Naive thymus-derived CD8-positive, alpha-beta T cell (primary cell): ENCODE results near the gene OR10A6. TPM values are rescaled to one million over a fixed set of nuclear protein-coding genes. Genes with fewer than 3 reads are reported as not detected.

ENCODE experiments used
- ATAC-seq, 2 donors: fragments of 150-1000 bp; cut with Tn5 transposase in 1 of 2; sonication (Bioruptor Pico), chemical (Tn5 transposase) in 1 of 2; 1 replicate in 1 of 2; 2 replicates in 1 of 2; pipeline ENCODE4 v1.10.0; 2021; ENCODE audit warnings: mild to moderate bottlenecking in 2 of 2, moderate library complexity in 2 of 2
- POLR2A ChIA-PET: fragments of 350-600 bp; sonication (Branson Sonifier 250); formaldehyde crosslinking; loops from one replicate; lab custom pipeline; 2021; ENCODE audit warnings: antibody characterized with exemption; lab: Charles Lee
- DNase-seq, 10 donors: peaks; one replicate each; pipeline versions ENCODE4 v3.0.0 to v3.0.0-alpha.2; 2020 to 2022
- H3K27ac Mint-ChIP-seq, 10 donors: one replicate each; pipeline ENCODE4 v1.8.0; 2020 to 2022; ENCODE audit warnings: mild to moderate bottlenecking in 10 of 10, mixed read lengths in 10 of 10, moderate library complexity in 4 of 10, inconsistent platforms in 1 of 10
- H3K27me3 Mint-ChIP-seq, 5 donors: one replicate each; pipeline ENCODE4 v1.8.0; 2021 to 2022; ENCODE audit warnings: mixed read lengths in 5 of 5
- H3K36me3 Mint-ChIP-seq, 3 donors: one replicate each; pipeline ENCODE4 v1.8.0; 2020 to 2022; ENCODE audit warnings: mixed read lengths in 3 of 3, mild to moderate bottlenecking in 2 of 3, inconsistent platforms in 1 of 3
- H3K4me1 Mint-ChIP-seq, 4 donors: one replicate each; pipeline ENCODE4 v1.8.0; 2021 to 2022; ENCODE audit warnings: mixed read lengths in 4 of 4
- H3K4me3 Mint-ChIP-seq, 10 donors: one replicate each; pipeline ENCODE4 v1.8.0; 2020 to 2022; ENCODE audit warnings: mild to moderate bottlenecking in 10 of 10, mixed read lengths in 10 of 10, moderate library complexity in 6 of 10, inconsistent platforms in 1 of 10
- H3K9me3 Mint-ChIP-seq, 9 donors: one replicate each; pipeline ENCODE4 v1.8.0; 2020 to 2022; ENCODE audit warnings: mixed read lengths in 9 of 9, mild to moderate bottlenecking in 3 of 9, inconsistent platforms in 1 of 9, moderate library complexity in 1 of 9
- polyA plus RNA-seq, 3 donors: library from polyadenylated mRNA; unstranded; fragments of 300-500 nt; fragmentation: Illumina TruSeq; gene quantifications; one replicate each; pipeline ENCODE4 v1.2.3, GENCODE V29; 2021
- total RNA-seq, 8 experiments: library from RNA in 2 of 8; stranded (reverse) in 2 of 8; gene quantifications; one replicate each; pipeline ENCODE4 v1.2.3 and lab custom pipeline; 2021 to 2026

Gene OR10A6
- total and polyA plus RNA-seq, 5 experiments from 2014 or later, result not detected

DNA sequence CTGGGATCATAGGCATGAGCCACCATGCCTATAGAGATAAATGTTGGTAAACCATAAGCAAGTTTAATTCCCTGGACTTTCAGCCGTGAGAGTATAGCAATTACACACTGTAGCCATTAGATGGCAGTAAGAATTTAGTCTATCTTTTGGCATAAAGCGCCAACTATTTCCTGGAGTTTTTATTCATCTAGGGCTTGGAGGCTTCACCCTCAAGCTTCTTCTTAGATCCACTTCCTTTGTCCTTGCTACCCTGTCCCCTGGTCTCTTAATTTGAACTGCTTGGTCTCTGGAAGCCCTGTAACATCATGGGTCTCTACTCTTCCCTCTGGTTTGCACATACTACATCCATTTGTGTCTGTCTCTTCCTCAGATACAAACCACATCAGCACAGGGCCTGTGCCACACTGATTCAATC, 38.2 kb downstream of the OR10A6 start:
- Mint-ChIP-seq H3K9me3 (peaks cover 0 to 6% (median 0%) of the 10 kb centered on the region in 9 donors), H3K4me3 (no peak overlapping the region), H3K4me1 (peaks cover 1 to 16% (median 6%) of the 10 kb centered on the region in 4 donors), H3K27me3 (peaks cover 0 to 12% (median 2%) of the 10 kb centered on the region in 5 donors), H3K27ac (peak overlapping the region in 1 of 10 donors; percentile 33), H3K36me3 (no peaks in the 10 kb centered on the region)
- peak; percentile 51 to 65 for ATAC-seq
- POLR2A ChIA-PET, result interaction anchor here (1.9 kb wide), 1 partner anchor 94 kb away, joined by 4 read pairs; the partner anchor contains the start of gene EIF3F
- peak in 5 of 10 donors; percentile 4 to 48 (median 32) for DNase-seq

DNA sequence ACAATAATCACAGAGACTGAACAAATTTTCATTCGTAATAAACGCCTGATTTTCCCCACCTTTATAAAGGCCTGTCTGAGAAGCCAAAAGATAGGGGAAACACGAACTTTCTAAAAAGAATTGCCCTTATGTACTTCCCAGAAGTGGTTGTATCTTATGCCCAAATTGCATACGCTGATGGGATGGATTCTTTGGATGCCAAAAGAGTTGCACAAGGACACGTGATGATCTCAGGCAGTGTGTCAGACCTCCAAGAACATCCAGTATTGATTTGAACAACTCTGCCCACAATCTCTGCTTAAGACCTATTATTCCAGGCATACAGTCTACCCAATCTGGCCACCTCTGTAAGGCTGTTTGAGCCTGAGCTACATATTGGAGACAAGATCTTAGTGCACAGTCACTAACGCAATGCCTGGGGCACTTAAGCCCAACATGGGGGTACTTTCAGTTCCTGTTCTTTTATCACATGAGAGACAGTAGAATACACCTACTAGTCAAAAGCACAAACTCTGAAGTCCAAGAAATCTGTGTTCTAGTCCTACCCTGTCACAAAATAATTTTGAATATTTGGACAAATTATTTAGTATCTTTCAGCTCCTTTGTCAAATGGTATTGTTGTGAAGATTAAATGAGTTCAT, 38.9 kb downstream of the OR10A6 start:
- ATAC-seq, result no peak
- Mint-ChIP-seq H3K36me3 (no peaks in the 10 kb centered on the region), H3K27me3 (peaks cover 0 to 12% (median 2%) of the 10 kb centered on the region in 5 donors), H3K4me3 (no peak overlapping the region), H3K27ac (no peak overlapping the region), H3K4me1 (peaks cover 1 to 16% (median 6%) of the 10 kb centered on the region in 4 donors), H3K9me3 (peaks cover 0 to 6% (median 0%) of the 10 kb centered on the region in 9 donors)
- POLR2A ChIA-PET, result interaction anchor here (1.9 kb wide), 1 partner anchor 94 kb away, joined by 4 read pairs; the partner anchor contains the start of gene EIF3F
- DNase-seq, result no peak

DNA sequence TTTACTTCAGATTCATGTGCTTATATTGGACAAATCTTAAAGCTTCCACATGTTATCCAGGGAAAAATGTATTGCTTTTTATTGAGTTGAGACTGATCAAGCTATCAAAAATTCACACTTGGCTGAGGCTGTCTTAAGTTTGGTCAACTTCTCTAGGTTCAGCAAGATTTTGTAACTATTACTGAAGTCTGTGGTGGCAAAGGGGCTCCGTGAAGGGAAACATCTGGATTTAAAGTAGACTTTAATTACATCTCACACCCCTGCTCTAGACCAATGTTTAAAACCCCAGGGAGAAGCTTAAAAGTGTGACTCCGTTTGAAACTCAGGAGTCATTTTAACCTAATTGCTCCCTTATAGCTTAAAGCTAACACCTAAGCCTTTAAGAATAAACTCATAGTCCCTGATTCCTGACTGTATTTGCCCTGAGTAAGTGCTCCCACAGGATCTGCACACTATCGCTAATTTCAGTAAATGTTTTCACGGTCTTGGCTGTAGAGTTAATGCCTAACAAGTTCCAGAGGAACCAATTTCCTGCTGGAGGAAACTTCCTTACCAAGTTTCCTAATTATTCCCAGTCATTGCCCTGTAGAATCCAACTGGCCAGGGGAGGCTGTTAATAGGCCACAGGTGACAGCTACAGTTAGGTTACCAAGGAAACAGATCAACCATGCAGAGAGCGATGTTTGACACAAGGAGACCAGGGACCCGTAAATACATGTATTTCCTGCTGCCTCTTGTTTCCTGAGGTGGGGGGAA, 40.5 kb downstream of the OR10A6 start:
- POLR2A ChIA-PET, result no interaction called here
- peaks cover 1 to 10% (median 2%) of the 10 kb centered on the region in 5 donors for H3K27me3 Mint-ChIP-seq
- peaks cover 0 to 5% (median 0%) of the 10 kb centered on the region in 9 donors for H3K9me3 Mint-ChIP-seq
- no peak overlapping the region for H3K4me3 Mint-ChIP-seq
- H3K27ac Mint-ChIP-seq, result peak overlapping the region in 1 of 10 donors; percentile 61
- DNase-seq, result no peak
- H3K4me1 Mint-ChIP-seq, result peaks cover 1 to 16% (median 6%) of the 10 kb centered on the region in 4 donors
- H3K36me3 Mint-ChIP-seq, result no peaks in the 10 kb centered on the region
- ATAC-seq, result no peak

DNA sequence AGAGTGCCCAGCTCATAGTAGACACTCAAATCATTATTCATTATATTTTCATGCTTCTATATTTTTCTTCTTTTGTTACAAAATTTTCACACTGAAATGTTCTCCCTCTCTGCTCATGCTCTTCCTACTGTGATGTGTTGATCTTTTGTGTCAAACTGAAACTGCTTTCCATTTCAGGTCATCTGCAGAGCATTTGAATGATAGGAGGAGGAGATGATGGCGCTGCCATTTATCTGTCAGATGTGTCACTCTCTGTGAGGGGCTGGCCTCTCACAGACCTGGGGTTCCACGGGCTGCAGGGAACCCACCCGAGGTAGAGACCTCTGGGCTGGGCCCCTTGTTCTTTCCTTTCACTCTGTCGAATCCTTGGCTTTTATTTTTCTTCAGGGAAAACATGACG, 41.1 kb downstream of the OR10A6 start:
- Mint-ChIP-seq H3K27ac (peak overlapping the region in 1 of 10 donors; percentile 61), H3K9me3 (no peaks in the 10 kb centered on the region), H3K4me1 (peaks cover 1 to 16% (median 6%) of the 10 kb centered on the region in 4 donors), H3K36me3 (no peaks in the 10 kb centered on the region), H3K27me3 (peaks cover 1 to 10% (median 2%) of the 10 kb centered on the region in 5 donors), H3K4me3 (no peak overlapping the region)
- no peak for DNase-seq
- ATAC-seq, result no peak
- POLR2A ChIA-PET, result no interaction called here

DNA sequence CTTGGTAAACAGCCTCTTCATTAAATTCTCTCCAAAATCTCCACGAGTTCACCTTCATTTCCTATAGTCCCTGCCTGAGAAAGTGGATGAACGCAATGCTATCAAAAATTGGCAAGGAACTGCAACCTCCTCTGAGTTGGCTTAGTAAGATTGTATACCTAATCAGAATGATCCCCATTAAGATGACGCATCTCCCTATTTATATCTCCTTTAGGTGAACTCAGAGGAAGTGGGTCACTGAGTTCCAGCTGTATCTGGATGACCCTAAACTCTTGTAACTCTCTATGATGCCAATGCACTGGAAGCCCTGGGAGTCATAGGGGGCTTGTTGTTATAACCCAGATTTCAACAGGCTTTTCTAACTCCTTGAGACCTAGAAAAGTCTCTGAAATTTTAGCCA, 48.2 kb downstream of the OR10A6 start:
- POLR2A ChIA-PET, result no interaction called here
- ATAC-seq (no peak), DNase-seq (no peak)
- Mint-ChIP-seq H3K36me3 (no peaks in the 10 kb centered on the region), H3K4me3 (no peak overlapping the region), H3K27me3 (peaks cover 1 to 27% (median 9%) of the 10 kb centered on the region in 5 donors), H3K4me1 (no peaks in the 10 kb centered on the region), H3K9me3 (no peaks in the 10 kb centered on the region), H3K27ac (no peak overlapping the region)

Other genes starting within 250 kb of the OR10A6 start
- not detected for gene OVCH2, start 224.8 kb downstream of the OR10A6 start, total RNA-seq
- not detected for gene OVCH2, start 224.8 kb downstream of the OR10A6 start, polyA plus RNA-seq
- not detected for gene OR5P2, start 134.3 kb downstream of the OR10A6 start, total RNA-seq
- not detected for gene OR5P2, start 134.3 kb downstream of the OR10A6 start, polyA plus RNA-seq
- gene OR5P3, start 100.4 kb downstream of the OR10A6 start, total RNA-seq, result not detected
- not detected for gene OR5P3, start 100.4 kb downstream of the OR10A6 start, polyA plus RNA-seq
- not detected for gene OR10A3, start 10.4 kb upstream of the OR10A6 start, total RNA-seq
- gene OR10A3, start 10.4 kb upstream of the OR10A6 start, polyA plus RNA-seq, result not detected
- gene NLRP10, start 34.2 kb upstream of the OR10A6 start, total RNA-seq, result not detected
- gene NLRP10, start 34.2 kb upstream of the OR10A6 start, polyA plus RNA-seq, result not detected
- gene EIF3F, start 56.1 kb upstream of the OR10A6 start, total RNA-seq, result 100 to 1,000 TPM; 310 to 319 TPM
- 100 to 1,000 TPM; 408 to 500 (median 458) TPM for gene EIF3F, start 56.1 kb upstream of the OR10A6 start, polyA plus RNA-seq
- gene TUB, start 149.9 kb upstream of the OR10A6 start, total RNA-seq, result not detected
- gene TUB, start 149.9 kb upstream of the OR10A6 start, polyA plus RNA-seq, result under 1 TPM in 2 of 3 donors, not detected in 1; 0.05 to 0.18 TPM
- 10 to 100 TPM; 57.6 to 58.1 TPM for gene RIC3, start 237.8 kb upstream of the OR10A6 start, total RNA-seq
- 1 to 10 TPM; 2.2 to 4.4 (median 3.5) TPM for gene RIC3, start 237.8 kb upstream of the OR10A6 start, polyA plus RNA-seq